ENCODE results near the gene ACAT2.
"Not testable (repeated sequence)": the region's sequence is repeated elsewhere in the genome, so short reads cannot be mapped to it uniquely, and the experiment has no call there.

The ACAT2 gene

DNA sequence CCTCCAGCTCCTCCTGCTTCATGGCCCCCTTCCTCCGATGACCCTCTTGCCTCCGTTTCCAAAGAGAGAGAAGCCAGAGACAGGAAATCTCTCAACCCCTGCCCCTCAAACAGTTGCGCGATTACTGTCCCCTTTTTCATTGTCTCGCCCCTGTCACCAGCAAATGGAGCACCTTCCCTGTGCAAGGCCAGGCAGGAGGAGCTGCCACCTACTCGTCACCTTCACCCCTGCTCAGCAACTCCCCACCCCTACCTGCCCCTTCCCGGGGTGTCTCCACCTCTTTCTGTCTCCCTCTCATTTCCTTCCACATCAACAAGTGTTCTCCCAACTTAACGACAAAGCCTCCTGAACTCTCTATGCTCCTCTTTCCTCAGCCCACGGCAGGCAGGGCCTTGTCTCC, 51.9 kb downstream of the ACAT2 start:
- DNase-seq (ENCODE audit: low spot score), result no peak

DNA sequence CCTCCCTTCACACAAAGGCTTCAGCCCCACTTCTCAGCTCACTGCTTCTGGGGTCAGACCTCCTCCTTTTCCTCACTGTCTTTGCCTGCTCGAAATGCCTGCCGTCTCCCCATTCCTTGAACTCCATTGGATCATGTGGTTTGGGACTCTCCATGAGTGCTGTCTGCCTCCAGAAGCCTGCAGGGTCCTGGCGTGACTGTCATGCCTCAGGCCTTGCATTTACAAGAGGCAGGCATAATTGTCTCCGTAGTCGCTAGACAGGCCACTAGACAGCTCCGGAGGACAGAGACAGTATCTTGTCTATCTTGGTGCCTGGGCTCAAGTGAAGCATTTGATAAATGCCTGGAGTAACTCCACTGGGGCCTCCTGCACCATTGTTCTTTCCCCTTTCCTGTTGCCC, 53.6 kb downstream of the ACAT2 start:
- no peak for DNase-seq (ENCODE audit: low spot score)

DNA sequence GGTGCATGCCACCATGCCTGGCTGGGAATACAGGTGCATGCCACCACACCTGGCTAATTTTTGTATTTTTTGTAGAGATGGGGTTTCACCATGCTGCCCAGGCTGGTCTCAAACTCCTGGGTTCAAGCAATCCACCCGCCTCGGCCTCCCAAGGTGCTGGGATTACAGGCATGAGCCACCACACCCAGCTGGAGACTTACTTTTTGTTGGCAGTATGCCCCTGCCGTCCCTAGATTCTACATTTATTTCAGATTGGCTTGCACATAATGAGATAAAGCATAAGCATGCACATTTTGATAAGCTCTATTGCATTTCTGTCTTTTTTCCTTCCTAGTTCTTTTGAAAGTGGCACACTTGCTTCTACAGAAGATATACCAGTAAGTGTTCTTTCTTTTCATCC, 54.9 kb downstream of the ACAT2 start:
- not testable (repeated sequence) for DNase-seq (ENCODE audit: low spot score)

DNA sequence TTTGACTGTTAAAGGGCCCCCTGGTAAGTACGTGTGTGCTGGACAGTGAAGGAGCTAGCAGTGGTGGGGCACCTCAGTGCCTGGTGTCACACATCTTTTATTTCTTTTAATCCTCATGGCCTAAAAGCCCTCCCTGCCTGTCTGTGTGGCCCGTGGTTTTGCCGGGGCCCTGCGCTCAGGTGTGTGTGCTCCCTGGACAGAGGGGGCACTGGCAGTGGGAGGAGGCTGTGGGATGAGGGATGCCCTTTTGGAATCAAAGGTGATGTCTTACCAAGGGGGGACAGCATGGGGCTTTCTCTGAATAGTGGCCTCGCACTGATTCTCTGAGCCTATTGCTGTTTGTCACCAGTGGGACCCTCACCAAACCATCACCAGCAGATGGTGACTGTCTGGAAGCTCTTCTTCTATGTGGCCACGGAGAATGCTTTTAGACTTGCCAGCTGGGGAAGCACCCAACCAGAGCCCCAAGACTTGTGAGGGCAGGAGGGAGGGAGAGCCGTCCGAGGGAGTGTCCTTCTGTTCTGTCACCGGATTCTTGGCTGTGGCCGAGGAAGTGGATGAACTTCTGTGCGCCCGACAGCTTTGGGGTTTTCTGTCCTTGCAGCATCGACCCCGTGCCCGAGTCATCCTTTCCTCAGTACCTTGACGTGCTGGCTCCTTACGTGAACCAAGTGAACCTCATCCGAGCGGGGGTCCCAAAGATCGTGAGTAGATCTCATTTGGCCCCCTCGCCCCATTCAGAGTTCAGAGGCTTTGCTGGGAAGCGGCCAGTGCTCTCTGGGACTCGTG, 56.3 kb downstream of the ACAT2 start:
- DNase-seq (ENCODE audit: low spot score), result no peak

DNA sequence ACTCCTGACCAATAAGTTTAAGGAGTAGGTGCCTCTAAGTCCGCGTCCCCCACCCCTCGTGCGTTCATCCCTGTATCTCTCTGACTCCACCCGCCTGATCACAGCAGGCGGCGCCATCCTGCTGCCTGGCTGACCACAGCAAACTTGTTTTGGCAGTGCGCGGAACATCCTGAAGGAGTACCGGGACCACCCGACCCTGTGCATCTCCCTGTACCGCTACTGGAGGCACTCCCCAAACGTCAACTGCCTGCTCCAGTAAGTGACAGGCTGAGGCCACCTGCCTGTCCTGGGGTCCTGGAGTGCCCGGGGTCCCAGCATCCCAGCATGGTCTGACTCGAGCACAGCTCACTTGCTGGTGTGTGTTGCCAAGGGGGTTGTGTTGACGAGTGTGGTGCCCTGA, 57.3 kb downstream of the ACAT2 start:
- DNase-seq (ENCODE audit: low spot score), result no peak

DNA sequence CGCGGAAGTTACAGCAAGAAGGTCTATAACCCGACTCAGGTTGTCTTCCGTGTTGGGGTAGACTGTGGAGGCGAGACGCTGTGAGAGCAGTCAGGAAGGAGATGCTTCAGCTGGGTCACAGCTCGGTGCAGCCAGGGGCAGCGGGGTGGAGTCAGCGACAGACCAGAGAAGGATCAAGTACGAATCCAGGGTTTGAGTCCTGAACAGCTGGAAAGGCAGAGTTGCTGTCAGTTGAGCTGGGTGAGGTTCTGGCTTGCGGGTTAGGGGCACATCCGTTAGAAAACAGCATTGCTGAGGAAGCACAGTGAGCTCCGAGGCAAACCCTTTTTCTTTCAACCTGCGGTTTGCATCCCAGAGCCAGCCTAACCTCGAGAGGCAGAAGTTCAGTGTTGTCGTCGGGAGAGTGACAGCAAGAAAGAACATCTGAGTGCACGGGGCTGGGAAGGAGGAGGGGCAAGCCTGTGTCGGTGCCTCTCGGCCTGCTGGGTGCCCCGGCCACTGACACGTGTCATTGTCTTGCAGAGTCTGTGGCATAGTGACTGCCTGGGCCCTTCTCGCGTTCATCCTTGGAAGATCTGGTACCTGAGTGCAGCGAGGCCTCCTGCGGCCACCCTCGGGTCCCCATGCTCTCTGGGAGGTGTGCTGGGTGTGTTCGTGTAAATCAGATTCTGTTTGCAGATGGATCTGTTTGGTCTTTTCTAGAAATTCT, 58.2 kb downstream of the ACAT2 start:
- no peak for DNase-seq (ENCODE audit: low spot score)

DNA sequence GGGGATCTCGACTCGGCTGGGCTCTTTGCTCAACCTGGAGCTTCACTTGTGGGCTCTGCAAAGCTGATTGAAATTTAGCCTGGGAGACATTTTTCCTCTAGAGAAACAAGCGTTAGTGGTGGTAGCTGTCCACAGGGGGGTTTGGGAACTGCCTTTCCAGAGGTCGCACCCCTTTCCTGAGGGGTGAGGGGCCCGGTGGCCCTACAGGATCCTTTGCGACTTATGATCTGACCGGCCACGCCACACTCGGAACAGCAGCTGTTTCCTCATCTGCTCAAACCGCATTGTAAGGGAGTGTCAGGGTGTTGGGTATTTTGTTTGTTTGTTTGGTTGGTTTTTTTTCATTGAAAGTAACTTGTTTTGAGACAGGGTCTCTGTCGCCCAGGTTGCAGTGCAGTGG, 59.3 kb downstream of the ACAT2 start:
- DNase-seq (ENCODE audit: low spot score), result no peak

DNA sequence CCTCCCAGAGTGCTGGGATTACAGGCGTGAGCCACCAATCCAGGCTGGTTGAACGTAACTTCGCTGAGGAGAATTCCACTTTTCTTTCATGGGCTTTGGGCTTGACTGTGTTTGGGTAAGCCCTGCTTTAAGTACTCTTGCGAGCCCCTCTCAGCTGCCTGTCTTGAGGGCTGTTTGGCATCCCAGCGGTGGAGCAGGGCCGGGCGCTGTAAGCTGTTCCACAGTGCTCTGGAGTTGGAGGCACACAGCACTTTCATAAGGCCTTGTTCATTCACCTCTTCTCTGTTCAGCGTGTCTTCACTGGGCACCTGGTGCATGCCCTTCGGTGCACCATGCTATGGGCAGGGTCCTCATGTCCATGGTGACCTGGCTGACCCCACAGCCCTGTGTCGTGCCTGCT, 59.9 kb downstream of the ACAT2 start:
- no peak for DNase-seq (ENCODE audit: low spot score)

DNA sequence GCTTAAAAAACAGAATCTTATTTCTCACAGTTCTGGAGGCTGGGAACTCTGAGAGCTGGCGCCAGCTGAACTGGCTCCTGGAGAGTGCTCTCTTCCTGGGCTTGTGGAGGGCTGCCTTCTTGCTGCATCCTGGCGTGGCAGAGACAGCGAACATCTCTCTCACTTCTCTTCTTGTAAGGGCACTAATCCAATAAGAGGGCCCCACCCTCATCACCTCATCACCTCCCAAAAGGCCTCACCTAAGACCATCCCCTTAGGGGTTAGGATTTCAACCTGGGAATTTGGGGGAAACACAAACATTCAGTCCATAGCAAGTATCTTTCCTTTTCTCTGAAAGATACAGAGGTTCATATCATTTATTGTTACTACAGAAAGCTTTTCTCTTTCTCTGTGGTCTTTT, 62.1 kb downstream of the ACAT2 start:
- no peak for DNase-seq (ENCODE audit: low spot score)

DNA sequence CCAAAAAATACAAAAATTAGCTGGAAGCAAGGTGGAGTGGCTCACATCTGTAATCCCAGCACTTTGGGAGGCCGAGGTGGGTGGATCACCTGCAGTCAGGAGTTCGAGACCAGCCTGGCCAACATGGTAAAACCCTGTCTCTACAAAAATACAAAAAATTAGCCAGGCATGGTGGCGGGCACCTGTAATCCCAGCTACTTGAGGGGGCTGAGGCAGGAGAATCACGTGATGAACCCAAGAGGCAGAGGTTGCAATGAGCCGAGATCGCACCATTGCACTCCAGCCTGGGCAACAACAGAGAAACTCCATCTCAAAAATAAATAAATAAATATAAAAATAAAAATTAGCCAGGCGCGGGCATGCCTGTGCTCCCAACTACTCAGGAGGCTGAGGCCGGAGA, 62.8 kb downstream of the ACAT2 start:
- DNase-seq (ENCODE audit: low spot score), result not testable (repeated sequence)

DNA sequence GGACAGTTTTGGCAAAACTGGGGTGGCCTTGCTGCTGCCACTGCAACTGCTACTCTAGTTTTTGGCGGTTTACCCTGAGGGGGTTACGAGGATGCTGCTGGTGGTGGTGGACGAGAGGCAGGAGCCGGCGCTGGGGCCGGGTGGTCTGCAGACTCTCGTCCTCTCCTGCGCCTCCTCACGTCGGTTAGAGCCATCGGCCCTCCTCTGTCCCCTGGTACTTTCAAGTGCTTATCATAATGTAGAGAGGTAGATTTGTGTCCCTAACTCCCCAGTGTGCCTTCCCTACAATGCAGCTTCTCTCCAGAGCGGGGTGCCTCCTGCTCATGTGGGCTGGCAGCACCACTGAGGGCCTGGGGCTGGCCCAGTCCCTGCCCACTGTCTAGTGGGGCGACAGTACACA, 64.2 kb downstream of the ACAT2 start:
- DNase-seq (ENCODE audit: low spot score), result no peak

DNA sequence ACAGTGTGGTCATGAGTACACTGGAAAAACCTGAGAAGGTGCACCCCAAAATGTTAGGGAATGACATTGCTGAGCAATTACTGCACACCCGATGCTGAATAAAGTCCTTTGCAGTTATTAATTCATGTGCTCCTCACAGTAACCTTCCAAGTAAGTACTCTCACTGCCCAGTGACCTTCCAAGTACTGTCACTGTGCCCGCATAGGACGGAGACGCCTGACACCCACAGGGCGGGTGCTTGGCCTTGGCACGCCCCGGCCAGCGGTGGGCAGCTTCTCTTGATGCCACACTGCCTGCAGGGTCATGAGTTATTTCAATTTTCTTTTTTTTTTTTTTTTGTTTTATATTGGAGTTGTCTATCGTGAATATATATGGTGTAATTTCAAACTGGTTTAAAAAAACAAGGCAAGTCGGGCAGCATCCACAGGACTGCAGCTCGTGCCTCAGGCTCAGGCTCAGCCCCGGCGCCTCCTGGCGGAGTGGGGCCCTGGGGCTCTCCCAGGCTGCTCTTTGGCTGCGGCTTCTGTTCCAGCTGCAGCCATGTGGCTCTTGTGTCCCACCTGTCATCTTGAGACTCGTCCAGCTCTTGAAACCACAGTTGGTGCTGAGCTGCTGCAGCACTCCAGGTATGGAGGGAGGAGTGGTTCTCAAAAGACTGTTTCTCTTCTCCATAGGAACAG, 65.3 kb downstream of the ACAT2 start:
- no peak for DNase-seq (ENCODE audit: low spot score)

DNA sequence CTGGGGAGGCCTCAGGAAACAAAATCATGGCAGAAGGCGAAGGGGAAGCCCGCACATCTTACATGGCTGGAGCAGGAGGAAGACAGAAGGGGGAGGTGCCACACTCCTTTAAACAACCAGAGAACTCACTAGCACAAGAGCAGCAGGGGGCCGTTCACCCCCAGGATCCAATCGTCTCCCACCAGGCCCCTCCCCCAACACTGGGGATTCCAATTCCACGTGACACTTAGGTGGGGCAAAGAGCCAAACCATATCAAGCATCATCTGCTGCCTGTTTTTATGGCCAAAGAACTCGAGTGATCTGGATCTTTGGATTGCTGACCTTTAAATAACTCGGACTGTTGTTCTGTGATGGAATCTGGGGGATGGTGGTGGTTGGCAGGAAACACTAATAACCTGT, 66.2 kb downstream of the ACAT2 start:
- DNase-seq (ENCODE audit: low spot score), result no peak
